GM12801 (cell line): Measurements from ENCODE around the gene EDRF1.

ENCODE experiments used
- TF ChIP-seq, protein P1 (sequence below): IDR thresholded peaks from one replicate; pipeline ENCODE4 v1.5.1; 2011; ENCODE audit warnings: control low read depth; ENCODE audit not compliant: insufficient read length; ENCODE audit errors: extremely low read depth

Gene EDRF1

DNA sequence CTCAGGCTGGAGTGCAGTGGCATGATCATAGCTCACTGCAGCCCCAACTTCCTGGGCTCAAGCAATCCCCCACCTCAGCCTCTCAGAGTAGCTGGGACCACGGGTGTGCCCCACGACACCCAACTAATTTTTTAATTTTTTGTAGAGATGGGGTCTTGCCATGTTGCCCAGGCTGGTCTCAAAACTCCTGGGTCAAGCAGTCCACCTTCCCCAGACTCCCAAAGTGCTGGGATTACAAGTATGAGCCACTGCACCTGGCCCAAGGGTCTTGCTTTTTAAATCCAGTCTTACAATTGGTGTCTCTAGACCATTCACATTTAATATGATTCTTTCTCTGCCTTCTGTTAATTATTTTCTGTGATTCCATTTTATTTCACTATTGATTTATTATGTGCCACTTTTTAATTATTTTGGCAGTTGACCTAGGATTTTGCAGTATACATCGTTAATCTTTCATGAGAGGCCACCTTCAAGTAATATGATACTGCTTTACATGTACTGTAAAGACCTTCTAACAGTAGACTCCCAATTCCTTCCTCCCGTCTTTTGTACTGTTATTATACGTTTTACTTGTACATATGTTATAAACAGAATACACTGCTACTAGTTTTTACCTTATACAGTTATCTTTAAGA is 37.5 kb downstream of the EDRF1 start:
- TF ChIP-seq, protein P1, sequence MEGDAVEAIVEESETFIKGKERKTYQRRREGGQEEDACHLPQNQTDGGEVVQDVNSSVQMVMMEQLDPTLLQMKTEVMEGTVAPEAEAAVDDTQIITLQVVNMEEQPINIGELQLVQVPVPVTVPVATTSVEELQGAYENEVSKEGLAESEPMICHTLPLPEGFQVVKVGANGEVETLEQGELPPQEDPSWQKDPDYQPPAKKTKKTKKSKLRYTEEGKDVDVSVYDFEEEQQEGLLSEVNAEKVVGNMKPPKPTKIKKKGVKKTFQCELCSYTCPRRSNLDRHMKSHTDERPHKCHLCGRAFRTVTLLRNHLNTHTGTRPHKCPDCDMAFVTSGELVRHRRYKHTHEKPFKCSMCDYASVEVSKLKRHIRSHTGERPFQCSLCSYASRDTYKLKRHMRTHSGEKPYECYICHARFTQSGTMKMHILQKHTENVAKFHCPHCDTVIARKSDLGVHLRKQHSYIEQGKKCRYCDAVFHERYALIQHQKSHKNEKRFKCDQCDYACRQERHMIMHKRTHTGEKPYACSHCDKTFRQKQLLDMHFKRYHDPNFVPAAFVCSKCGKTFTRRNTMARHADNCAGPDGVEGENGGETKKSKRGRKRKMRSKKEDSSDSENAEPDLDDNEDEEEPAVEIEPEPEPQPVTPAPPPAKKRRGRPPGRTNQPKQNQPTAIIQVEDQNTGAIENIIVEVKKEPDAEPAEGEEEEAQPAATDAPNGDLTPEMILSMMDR = no peak

DNA sequence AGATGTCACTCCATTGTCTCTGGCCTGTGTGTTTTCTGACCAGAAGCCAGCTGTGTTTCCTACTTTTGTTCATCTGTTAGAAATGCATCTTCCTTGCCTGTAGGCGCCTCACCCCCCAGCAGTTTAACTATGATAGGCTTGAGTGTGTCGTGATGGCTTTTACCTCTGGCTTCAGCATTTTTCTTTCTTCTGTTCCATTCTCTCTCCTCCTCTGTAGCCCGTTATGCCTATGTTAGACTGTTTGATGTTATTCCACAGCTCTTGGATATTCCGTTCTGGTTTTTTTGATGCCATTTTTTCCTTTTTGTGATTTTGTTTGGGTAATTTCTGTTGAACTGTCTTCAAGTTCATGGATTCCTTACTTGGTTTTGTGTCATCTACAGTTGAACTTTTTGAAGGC is 38.2 kb downstream of the EDRF1 start:
- TF ChIP-seq, protein P1 = no peak

DNA sequence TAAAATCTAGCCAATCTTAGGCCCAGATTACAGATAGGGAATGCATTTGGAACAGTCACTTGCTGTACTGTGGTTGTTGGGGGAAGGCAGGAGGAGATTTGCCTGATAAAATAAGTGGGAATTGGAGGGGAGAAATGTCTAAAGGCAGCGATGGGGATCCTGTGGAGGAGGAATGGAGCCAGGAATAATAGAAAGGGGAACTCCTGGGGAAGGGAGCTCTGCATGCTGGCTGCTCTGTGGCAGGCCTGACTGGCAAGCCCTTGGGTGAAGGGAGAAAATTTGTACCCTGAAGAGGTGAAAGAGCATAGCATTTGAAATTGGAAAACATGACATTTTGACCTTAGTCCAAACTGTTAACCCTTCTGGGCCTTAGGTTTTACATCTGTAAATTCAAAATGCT is 42.5 kb downstream of the EDRF1 start:
- TF ChIP-seq, protein P1 = no peak

DNA sequence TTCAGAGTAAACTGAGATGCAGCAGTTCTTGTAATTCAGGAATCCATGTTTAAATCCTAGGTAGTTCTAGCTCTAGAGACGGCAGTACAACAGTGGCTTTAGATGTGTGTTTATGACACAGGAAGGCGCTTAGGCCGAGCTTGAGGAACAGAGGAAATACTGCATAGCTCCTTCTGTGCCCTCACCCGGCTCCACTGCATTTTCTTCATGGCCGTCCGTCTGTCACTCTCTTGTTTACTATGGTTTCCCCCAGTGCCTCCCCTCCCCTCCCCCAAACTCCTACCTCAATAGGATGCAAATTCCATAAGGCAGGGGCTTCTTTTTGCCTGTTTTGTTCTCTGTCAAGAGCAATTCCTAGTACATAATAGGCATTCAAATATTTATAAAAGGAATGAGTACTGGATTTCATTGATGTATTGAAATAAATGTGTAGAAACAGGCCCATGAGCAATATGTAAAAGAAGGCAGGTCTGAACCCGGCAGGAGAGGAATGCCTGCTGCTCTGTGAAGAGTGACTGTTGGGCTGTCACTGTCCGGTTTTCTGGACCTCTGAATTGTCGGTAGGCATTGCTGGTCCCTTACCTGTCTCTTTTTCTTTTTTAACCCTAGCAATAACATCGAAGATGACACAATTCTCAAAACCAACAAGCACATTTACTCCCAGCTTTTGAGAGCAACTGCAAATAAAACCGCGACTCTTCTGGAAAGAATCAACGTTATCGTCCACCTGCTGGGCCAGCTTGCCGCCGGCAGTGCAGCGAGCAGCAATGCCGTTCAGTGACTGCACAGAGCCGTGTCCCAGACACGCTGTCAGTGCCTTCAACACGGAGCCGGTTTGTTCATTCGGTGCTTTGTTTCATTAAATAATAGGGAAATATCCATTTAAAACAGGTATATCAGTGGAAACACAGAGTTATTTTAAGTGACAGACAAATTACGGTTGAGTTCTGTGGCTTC is 43.5 kb downstream of the EDRF1 start:
- TF ChIP-seq, protein P1 = no peak

DNA sequence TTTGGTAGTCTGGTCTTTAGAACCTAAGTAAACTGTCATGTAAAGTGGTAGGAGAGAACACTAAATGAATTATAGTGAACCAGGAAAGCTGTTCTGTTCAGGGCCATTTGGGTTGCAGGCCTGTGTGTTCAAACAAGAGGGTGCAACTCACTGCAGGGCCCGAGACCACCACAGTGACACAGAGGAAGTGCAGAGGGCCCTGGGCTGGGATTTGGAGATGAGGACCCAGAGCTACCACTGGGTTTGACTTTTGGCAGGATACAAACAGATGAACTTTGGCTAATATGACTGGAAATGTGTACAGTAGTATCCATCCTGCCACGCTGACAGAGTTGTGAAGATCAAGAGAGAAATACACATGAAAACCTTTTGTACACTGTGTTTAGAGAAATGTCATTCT is 46.3 kb downstream of the EDRF1 start:
- TF ChIP-seq, protein P1 = no peak

DNA sequence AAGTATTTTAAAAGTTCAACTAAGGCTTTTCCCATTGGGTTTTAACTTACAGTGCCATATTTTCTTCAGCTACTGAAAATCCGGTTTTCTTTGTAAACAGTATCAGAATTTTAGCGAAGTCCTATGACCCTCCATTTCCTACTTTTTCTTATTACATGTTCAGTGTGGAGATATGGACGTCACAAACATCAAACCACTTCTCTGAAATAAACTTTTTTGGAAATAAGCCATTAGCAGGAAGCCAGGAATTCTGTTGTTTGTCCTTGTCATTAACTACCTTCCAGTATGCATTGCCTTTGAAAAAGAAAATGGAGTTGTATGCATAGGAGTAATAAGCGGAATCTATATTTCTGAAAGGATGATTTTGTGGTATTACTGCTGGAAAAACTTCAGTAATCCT is 47.0 kb downstream of the EDRF1 start:
- TF ChIP-seq, protein P1 = no peak

DNA sequence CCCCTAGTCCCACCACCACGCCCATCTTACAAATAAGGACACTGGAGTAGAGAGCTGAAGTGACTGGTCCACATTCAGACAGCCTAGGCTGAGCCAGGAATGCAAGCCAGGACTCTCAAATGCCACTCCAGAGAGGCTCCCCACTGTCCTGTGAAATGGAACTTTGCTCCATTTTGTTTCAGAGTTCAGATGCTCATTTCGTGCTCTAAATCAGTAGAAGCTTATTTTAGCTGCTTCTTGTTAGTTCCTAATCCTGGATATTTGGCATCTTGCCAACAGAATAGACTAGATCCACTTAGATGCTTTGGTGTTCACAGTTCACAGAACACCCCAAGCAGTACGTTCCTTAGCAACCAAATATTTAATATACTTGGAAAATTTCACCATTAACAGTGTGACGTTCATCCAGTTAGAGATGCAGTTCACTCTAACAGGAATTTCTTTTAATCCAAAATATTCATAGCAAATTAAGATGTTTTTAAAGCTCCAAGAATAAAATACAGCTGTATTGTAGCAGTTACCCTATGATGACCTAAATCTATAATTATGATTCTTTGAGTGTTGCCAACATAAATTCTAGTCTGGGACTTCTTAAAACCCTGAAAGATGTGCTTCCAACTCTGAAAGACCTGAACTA is 48.8 kb downstream of the EDRF1 start:
- TF ChIP-seq, protein P1 = no peak
